AG04450 (cell line): Measurements from ENCODE around the gene JUN. TPM values are rescaled to one million over a fixed set of nuclear protein-coding genes. Genes with fewer than 3 reads are reported as not detected.

Source experiments
- CTCF ChIA-PET: fragments of 300-600, 350-600 bp; formaldehyde crosslinking; extraction: SDS; loops from one replicate; lab custom pipeline; 2022; ENCODE audit warnings: antibody characterized with exemption, inconsistent platforms; lab: Charles Lee
- POLR2A ChIA-PET: fragments of 350-600 bp; formaldehyde crosslinking; extraction: SDS; loops from one replicate; lab custom pipeline; 2021; ENCODE audit warnings: antibody characterized with exemption, inconsistent platforms; lab: Yijun Ruan, JAX
- DNase-seq: peaks from one replicate; pipeline ENCODE4 v3.0.0-alpha.2; 2011; ENCODE audit warnings: low read depth, low spot score
- H3K27ac ChIP-seq: one replicate; pipeline ENCODE4 v1.5.1; 2012; ENCODE audit warnings: low read depth, low read length, control low read depth
- H3K27me3 ChIP-seq: one replicate; pipeline ENCODE4 v1.6.0; 2012; ENCODE audit warnings: low read length; ENCODE audit not compliant: control insufficient read depth, insufficient read depth
- H3K4me3 ChIP-seq: 2 replicates; pipeline ENCODE4 v1.5.1; 2011; ENCODE audit warnings: mild to moderate bottlenecking, low read depth, low read length, control low read depth
- H3K9me3 ChIP-seq: 2 replicates; pipeline ENCODE4 v1.5.1; 2012; ENCODE audit warnings: low read length; ENCODE audit not compliant: control insufficient read depth, insufficient read depth
- polyA plus RNA-seq: library from polyadenylated mRNA; depleted of rRNA; stranded (reverse); fragments of >200 nt; gene quantifications from 2 replicates; pipeline ENCODE4 v1.2.3, GENCODE V29; 2011
- TF ChIP-seq, protein P1 (sequence below): IDR thresholded peaks from 2 replicates; pipeline ENCODE4 v1.5.1; 2011; ENCODE audit warnings: low read depth, low read length, control low read depth, inconsistent platforms

JUN gene
- polyA plus RNA-seq, 1 experiment: 48.7 TPM

DNA sequence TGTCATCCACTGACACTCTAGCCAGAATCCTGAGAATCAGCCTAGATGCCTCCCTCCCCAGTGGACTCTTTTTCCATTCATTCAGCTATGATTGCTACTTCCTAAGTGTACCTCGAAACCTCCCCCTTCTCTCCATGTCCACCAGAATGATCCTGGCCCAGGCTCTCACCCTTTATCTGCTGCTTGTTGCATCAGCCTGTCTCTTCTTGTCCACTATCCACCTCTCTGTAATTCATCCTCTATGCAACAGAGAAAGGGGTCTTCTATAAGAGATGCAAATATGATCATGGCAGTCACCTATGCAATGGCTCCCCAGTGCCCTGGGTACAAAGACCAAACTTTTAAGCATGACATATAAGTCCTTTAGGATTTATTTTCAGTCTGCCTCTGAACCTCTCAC, 37.7 kb downstream of the JUN start:
- Histone ChIP-seq H3K4me3 (no peak overlapping the region), H3K27ac (no peak overlapping the region), H3K27me3 (no peaks in the 10 kb centered on the region), H3K9me3 (no peaks in the 10 kb centered on the region; the same call in 1 of the 2 replicates)
- no peak for DNase-seq
- POLR2A ChIA-PET: no interaction called here
- TF ChIP-seq, protein P1, sequence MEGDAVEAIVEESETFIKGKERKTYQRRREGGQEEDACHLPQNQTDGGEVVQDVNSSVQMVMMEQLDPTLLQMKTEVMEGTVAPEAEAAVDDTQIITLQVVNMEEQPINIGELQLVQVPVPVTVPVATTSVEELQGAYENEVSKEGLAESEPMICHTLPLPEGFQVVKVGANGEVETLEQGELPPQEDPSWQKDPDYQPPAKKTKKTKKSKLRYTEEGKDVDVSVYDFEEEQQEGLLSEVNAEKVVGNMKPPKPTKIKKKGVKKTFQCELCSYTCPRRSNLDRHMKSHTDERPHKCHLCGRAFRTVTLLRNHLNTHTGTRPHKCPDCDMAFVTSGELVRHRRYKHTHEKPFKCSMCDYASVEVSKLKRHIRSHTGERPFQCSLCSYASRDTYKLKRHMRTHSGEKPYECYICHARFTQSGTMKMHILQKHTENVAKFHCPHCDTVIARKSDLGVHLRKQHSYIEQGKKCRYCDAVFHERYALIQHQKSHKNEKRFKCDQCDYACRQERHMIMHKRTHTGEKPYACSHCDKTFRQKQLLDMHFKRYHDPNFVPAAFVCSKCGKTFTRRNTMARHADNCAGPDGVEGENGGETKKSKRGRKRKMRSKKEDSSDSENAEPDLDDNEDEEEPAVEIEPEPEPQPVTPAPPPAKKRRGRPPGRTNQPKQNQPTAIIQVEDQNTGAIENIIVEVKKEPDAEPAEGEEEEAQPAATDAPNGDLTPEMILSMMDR: no peak
- CTCF ChIA-PET: interaction anchor here (2.8 kb wide), 1 partner anchor 23 kb away, joined by 9 read pairs; no protein-coding TSS in a partner anchor

- POLR2A ChIA-PET: interaction anchor here (1.1 kb wide), 1 partner anchor 9 kb away, joined by 3 read pairs; no protein-coding TSS in a partner anchor
Measured at GRCh38 chr1:58745666-58746065, 38.2 kb downstream of the JUN start.

DNA sequence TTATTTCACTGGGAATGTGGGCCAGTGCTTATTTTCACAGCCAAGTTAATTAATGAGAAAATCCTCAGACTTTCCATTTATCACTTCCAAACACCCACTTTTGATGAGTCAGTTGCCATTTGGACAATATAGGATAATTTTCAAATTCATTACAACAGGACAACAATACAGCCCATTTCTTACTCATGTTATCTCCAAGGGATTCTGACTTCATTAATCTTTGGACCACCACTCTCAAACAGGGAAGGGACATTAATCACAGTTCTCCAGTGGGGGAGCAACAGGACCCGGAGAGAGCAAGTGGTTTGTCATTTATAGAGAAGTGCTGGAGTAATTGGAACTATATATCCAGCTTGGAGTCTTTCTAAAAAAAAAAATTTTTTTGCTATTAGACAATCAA, 38.7 kb downstream of the JUN start:
- H3K27me3 ChIP-seq: no peaks in the 10 kb centered on the region
- no peak for DNase-seq
- POLR2A ChIA-PET: interaction anchor here (1.1 kb wide), 1 partner anchor 10 kb away, joined by 3 read pairs; no protein-coding TSS in a partner anchor
- no peak overlapping the region for H3K4me3 ChIP-seq
- TF ChIP-seq, protein P1: no peak
- CTCF ChIA-PET: interaction anchor here (1.4 kb wide), 1 partner anchor 24 kb away, joined by 5 read pairs; no protein-coding TSS in a partner anchor
- no peak overlapping the region for H3K27ac ChIP-seq
- H3K9me3 ChIP-seq: no peaks in the 10 kb centered on the region; the same call in 1 of the 2 replicates

More at GRCh38 chr1:58745666-58746065, 38.2 kb downstream of the JUN start:
- CTCF ChIA-PET: interaction anchor here (1.4 kb wide), 1 partner anchor 23 kb away, joined by 5 read pairs; no protein-coding TSS in a partner anchor
- H3K4me3 ChIP-seq: no peak overlapping the region
- DNase-seq: no peak
- no peaks in the 10 kb centered on the region for H3K27me3 ChIP-seq
- H3K27ac ChIP-seq: no peak overlapping the region
- TF ChIP-seq, protein P1: no peak
- H3K9me3 ChIP-seq: no peaks in the 10 kb centered on the region; the same call in 1 of the 2 replicates

- Histone ChIP-seq H3K9me3 (no peaks in the 10 kb centered on the region), H3K27me3 (no peaks in the 10 kb centered on the region), H3K4me3 (no peak overlapping the region), H3K27ac (no peak overlapping the region)
- CTCF ChIA-PET: interaction anchor here (0.7 to 4.5 kb wide), 7 partner anchors 21 to 1017 kb away, joined by 3 to 54 read pairs (median 3); no protein-coding TSS in a partner anchor
- POLR2A ChIA-PET: interaction anchor here (0.7 kb wide), 1 partner anchor 1019 kb away, joined by 3 read pairs; no protein-coding TSS in a partner anchor
- DNase-seq: no peak
- TF ChIP-seq, protein P1: no peak
Measured at GRCh38 chr1:58741678-58742553, 41.9 kb downstream of the JUN start.
